IMR-90 (cell line): Measurements from ENCODE around the gene BTBD10. TPM values are rescaled to one million over a fixed set of nuclear protein-coding genes. Genes with fewer than 3 reads are reported as not detected.

Source experiments
- ATAC-seq: fragments of 200-7000 bp; cut with Tn5 transposase; 2 replicates; pipeline ENCODE4 v1.9.1; 2020; ENCODE audit warnings: low read depth, mild to moderate bottlenecking, moderate library complexity
- BruUV-seq: library from RNA; stranded (reverse); fragments of 400-500 nt; replicated peaks from 2 replicates; lab custom pipeline; 2021; lab: Mats Ljungman, UMichigan
- CTCF ChIA-PET: fragments of 300-600 bp; formaldehyde crosslinking; extraction: SDS; loops from one replicate; lab custom pipeline; 2021; ENCODE audit warnings: antibody characterized with exemption; lab: Yijun Ruan, JAX
- POLR2A ChIA-PET: fragments of 300-600 bp; sonication (Branson Sonifier 250); formaldehyde crosslinking; loops from one replicate; lab custom pipeline; 2022; ENCODE audit warnings: antibody characterized with exemption; ENCODE audit not compliant: unreplicated experiment; lab: Charles Lee
- DNase-seq: peaks from one replicate; pipeline ENCODE4 v3.0.0; 2013
- H2AFZ ChIP-seq: replicated peaks from 2 replicates; pipeline ENCODE3; 2013; ENCODE audit warnings: low read length, mild to moderate bottlenecking; ENCODE audit not compliant: poor library complexity
- H2AK5ac ChIP-seq: 2 replicates; pipeline ENCODE4 v1.6.1; 2013; ENCODE audit warnings: low read depth, low read length, inconsistent platforms
- H2AK9ac ChIP-seq: replicated peaks from 2 replicates; pipeline ENCODE3; 2013; ENCODE audit warnings: mild to moderate bottlenecking, low read depth, low read length, moderate library complexity; ENCODE audit not compliant: poor library complexity
- H2BK120ac ChIP-seq: 2 replicates; pipeline ENCODE4 v1.6.1; 2013; ENCODE audit warnings: low read depth, low read length, inconsistent platforms
- H2BK15ac ChIP-seq: 3 replicates; pipeline ENCODE4 v1.6.1; 2013; ENCODE audit warnings: low read depth, low read length, inconsistent platforms
- H2BK20ac ChIP-seq: 2 replicates; pipeline ENCODE4 v1.6.1; 2013; ENCODE audit warnings: low read depth, mild to moderate bottlenecking, inconsistent platforms, low read length, moderate library complexity
- H2BK5ac ChIP-seq: 2 replicates; pipeline ENCODE4 v1.6.1; 2013; ENCODE audit warnings: mild to moderate bottlenecking, low read depth, low read length, inconsistent platforms; ENCODE audit not compliant: poor library complexity, severe bottlenecking
- H3K14ac ChIP-seq: replicated peaks from 2 replicates; pipeline ENCODE4 v1.6.1; 2013; ENCODE audit warnings: low read depth, low read length, inconsistent platforms
- H3K18ac ChIP-seq: 2 replicates; pipeline ENCODE4 v1.6.1; 2013; ENCODE audit warnings: low read depth, low read length, control low read depth
- H3K23ac ChIP-seq: 2 replicates; pipeline ENCODE4 v1.6.1; 2013; ENCODE audit warnings: low read depth, low read length, inconsistent platforms
- H3K27ac ChIP-seq: 2 replicates; pipeline ENCODE4 v1.5.1; 2013; ENCODE audit warnings: mild to moderate bottlenecking, control low read depth, low read length; ENCODE audit not compliant: insufficient read depth
- H3K27me3 ChIP-seq: 2 replicates; pipeline ENCODE4 v1.6.1; 2013; ENCODE audit warnings: low read length; ENCODE audit not compliant: control insufficient read depth, insufficient read depth
- H3K36me3 ChIP-seq: 2 replicates; pipeline ENCODE4 v1.6.1; 2013; ENCODE audit warnings: low read length, mixed read lengths; ENCODE audit not compliant: control insufficient read depth, insufficient read depth
- H3K4ac ChIP-seq: 2 replicates; pipeline ENCODE4 v1.6.1; 2013; ENCODE audit warnings: low read depth, low read length, inconsistent platforms
- H3K4me1 ChIP-seq: 2 replicates; pipeline ENCODE4 v1.6.1; 2013; ENCODE audit warnings: low read length, mixed read lengths; ENCODE audit not compliant: control insufficient read depth, insufficient read depth
- H3K4me2 ChIP-seq: 2 replicates; pipeline ENCODE4 v1.6.1; 2013; ENCODE audit warnings: low read depth, mild to moderate bottlenecking, control low read depth, low read length, moderate library complexity
- H3K4me3 ChIP-seq: 2 replicates; pipeline ENCODE4 v1.5.1; 2013; ENCODE audit warnings: low read depth, mild to moderate bottlenecking, control low read depth, low read length, moderate library complexity; ENCODE audit not compliant: insufficient read depth
- H3K56ac ChIP-seq: 2 replicates; pipeline ENCODE4 v1.6.1; 2013; ENCODE audit warnings: low read length, inconsistent platforms; ENCODE audit not compliant: insufficient read depth; ENCODE audit errors: extremely low read depth
- H3K79me1 ChIP-seq, 2 experiments: 2 replicates each; pipeline ENCODE4 v1.6.1; 2013; ENCODE audit warnings: low read length in 2 of 2, inconsistent platforms in 1 of 2, low read depth in 1 of 2
- H3K9ac ChIP-seq: 2 replicates; pipeline ENCODE4 v1.6.1; 2013; ENCODE audit warnings: low read depth, low read length, control low read depth
- H3K9me1 ChIP-seq: 2 replicates; pipeline ENCODE4 v1.6.1; 2013; ENCODE audit warnings: low read length, inconsistent platforms; ENCODE audit not compliant: insufficient read depth
- H3K9me3 ChIP-seq: 2 replicates; pipeline ENCODE4 v1.6.1; 2013; ENCODE audit warnings: low read length; ENCODE audit not compliant: control insufficient read depth, insufficient read depth
- H4K20me1 ChIP-seq: 2 replicates; pipeline ENCODE4 v1.6.1; 2013; ENCODE audit warnings: low read length, inconsistent platforms; ENCODE audit not compliant: insufficient read depth
- H4K5ac ChIP-seq: 2 replicates; pipeline ENCODE4 v1.6.1; 2013; ENCODE audit warnings: mild to moderate bottlenecking, low read depth, low read length, control low read depth
- H4K8ac ChIP-seq, 2 experiments: 2 replicates each; pipeline ENCODE4 v1.6.1; 2013; ENCODE audit warnings: low read depth in 2 of 2, low read length in 2 of 2, control low read depth in 1 of 2, inconsistent platforms in 1 of 2
- H4K91ac ChIP-seq: 2 replicates; pipeline ENCODE4 v1.6.1; 2013; ENCODE audit warnings: low read depth, low read length, inconsistent platforms; ENCODE audit not compliant: insufficient read depth
- BHLHE40 ChIP-seq: fragments of 150-350 bp; IDR thresholded peaks from 2 replicates; pipeline ENCODE4 v1.6.1; 2016; ENCODE audit warnings: mild to moderate bottlenecking, low read depth, low read length
- CEBPB ChIP-seq: IDR thresholded peaks from 2 replicates; pipeline ENCODE4 v1.6.1; 2012; ENCODE audit warnings: low read depth, low read length, improper control_type of control experiment
- CHD1 ChIP-seq: IDR thresholded peaks from 2 replicates; pipeline ENCODE4 v1.6.1; 2012; ENCODE audit warnings: low read depth, low read length, improper control_type of control experiment
- ELK1 ChIP-seq: fragments of 150-350 bp; IDR thresholded peaks from 2 replicates; pipeline ENCODE4 v1.6.1; 2016; ENCODE audit warnings: low read depth, mild to moderate bottlenecking, low read length, moderate library complexity, borderline replicate concordance
- MAFK ChIP-seq: IDR thresholded peaks from 2 replicates; pipeline ENCODE4 v1.6.1; 2012; ENCODE audit warnings: low read depth, low read length, improper control_type of control experiment
- MAZ ChIP-seq: IDR thresholded peaks from 2 replicates; pipeline ENCODE4 v1.6.1; 2012; ENCODE audit warnings: low read depth, mild to moderate bottlenecking, low read length, improper control_type of control experiment, moderate library complexity, borderline replicate concordance
- MXI1 ChIP-seq: IDR thresholded peaks from 2 replicates; pipeline ENCODE4 v1.6.1; 2012; ENCODE audit warnings: low read depth, mild to moderate bottlenecking, low read length, moderate library complexity, borderline replicate concordance
- NFE2L2 ChIP-seq: fragments of 150-350 bp; IDR thresholded peaks from 2 replicates; pipeline ENCODE4 v1.6.1; 2016; ENCODE audit warnings: low read depth, mild to moderate bottlenecking, low read length
- POLR2A ChIP-seq: IDR thresholded peaks from 2 replicates; pipeline ENCODE4 v1.6.1; 2012; ENCODE audit warnings: mild to moderate bottlenecking, low read depth, low read length
- RCOR1 ChIP-seq: IDR thresholded peaks from 2 replicates; pipeline ENCODE4 v1.6.1; 2012; ENCODE audit warnings: mild to moderate bottlenecking, low read length, improper control_type of control experiment; ENCODE audit not compliant: insufficient replicate concordance
- RFX5 ChIP-seq: IDR thresholded peaks from 2 replicates; pipeline ENCODE4 v1.8.0; 2012; ENCODE audit warnings: low read depth, mild to moderate bottlenecking, low read length, moderate library complexity
- WGBS, 2 experiments: methylation state at CpG; one replicate each; pipeline versions ENCODE4 v1.1.5 to v1.1.7; 2013; ENCODE audit warnings: missing lambda C conversion rate in 2 of 2; ENCODE audit not compliant: insufficient read length in 1 of 2; ENCODE audit errors: extremely low coverage in 2 of 2; 5-methylcytosine and 5-hydroxymethylcytosine counted together
- dilution Hi-C: fragments of 300-500 bp; cut with HindIII; formaldehyde crosslinking; loops from one replicate; pipeline ENCODE4 v1.14.3; 2018; ENCODE audit warnings: low sequenced_read_pairs; ENCODE audit not compliant: unreplicated experiment
- in situ Hi-C: fragments of 300-500 bp; cut with MboI; formaldehyde crosslinking; loops from 3 replicates; pipeline ENCODE4 v1.14.3; 2019; ENCODE audit warnings: low sequenced_read_pairs, inconsistent platforms, mixed read lengths
- intact Hi-C: fragments of 100-400 bp; cut with micrococcal nuclease; formaldehyde crosslinking; loops from 2 replicates; pipeline ENCODE4 v1.10.0; 2022
- polyA plus RNA-seq, 3 experiments: library from polyadenylated mRNA; depleted of rRNA; stranded (reverse); fragments of >200 nt; gene quantifications; 2 replicates each; pipeline ENCODE4 v1.2.3, GENCODE V29; 2012; ENCODE audit warnings: low replicate concordance in 1 of 3
- total RNA-seq: library from RNA; depleted of rRNA; stranded (reverse); fragments of >200 nt; gene quantifications from 2 replicates; pipeline ENCODE4 v1.2.3, GENCODE V29; 2012

BTBD10 gene
- total and polyA plus RNA-seq, 2 of the 4 experiments (the other 2 are of a cell fraction): 32.5 to 59.9 TPM

- H3K36me3 ChIP-seq: no peaks in the 10 kb centered on the region
- peak overlapping the region; percentile 15; the same call in 1 of the 2 replicates for H3K4ac ChIP-seq
- ChIA-PET CTCF (interaction anchor here (0.6 to 1.4 kb wide), 7 partner anchors 9 to 1468 kb away, joined by 3 to 6 read pairs (median 3); no protein-coding TSS in a partner anchor), POLR2A (no interaction called here)
- no peak overlapping the region for H3K27ac ChIP-seq
- H3K9ac ChIP-seq: no peak overlapping the region
- no peak overlapping the region for H3K14ac ChIP-seq
- dilution Hi-C loops: no loop called here
- H2BK5ac ChIP-seq: no peak overlapping the region
- no peak overlapping the region for H2AK5ac ChIP-seq
- H4K5ac ChIP-seq: no peak overlapping the region
- H4K91ac ChIP-seq: no peak overlapping the region
- BruUV-seq: no TSS peak
- H3K18ac ChIP-seq: no peak overlapping the region
- no peaks in the 10 kb centered on the region; the same call in 1 of the 2 replicates for H4K20me1 ChIP-seq
- no peak overlapping the region for H3K56ac ChIP-seq
- H3K9me1 ChIP-seq: peaks cover 16% of the 10 kb centered on the region
- no peak overlapping the region for H3K23ac ChIP-seq
- no peak for ATAC-seq
- intact Hi-C loops: loop anchor here (1.0 to 2.0 kb wide), 2 partner anchors 135 to 380 kb away; no protein-coding TSS in a partner anchor
- no peak for DNase-seq
- H3K4me3 ChIP-seq: no peak overlapping the region
- H3K79me1 ChIP-seq: peaks cover 12 to 59% of the 10 kb centered on the region in 2 experiments; a peak in 3 of 4 replicates
- H3K4me1 ChIP-seq: peaks cover 5% of the 10 kb centered on the region
- H3K4me2 ChIP-seq: no peak overlapping the region
- H2BK20ac ChIP-seq: no peak overlapping the region
- no peak overlapping the region for H2BK15ac ChIP-seq
- no peaks in the 10 kb centered on the region for H3K9me3 ChIP-seq
- H2AFZ ChIP-seq: no peak overlapping the region
- H2AK9ac ChIP-seq: no peak overlapping the region
- in situ Hi-C loops: loop anchor here (5.0 to 25.0 kb wide), 3 partner anchors 138 to 1033 kb away; no protein-coding TSS in a partner anchor
- WGBS, 2 experiments: no CpG with 5 or more reads among the region's 1 CpG
- no peak for TF ChIP-seq RFX5
- TF ChIP-seq NFE2L2: no peak
- TF ChIP-seq CHD1: no peak
- no peak for TF ChIP-seq MXI1
- TF ChIP-seq BHLHE40: no peak
- no peak for TF ChIP-seq POLR2A
- TF ChIP-seq ELK1: no peak
- TF ChIP-seq MAFK: no peak
- TF ChIP-seq CEBPB: no peak
- TF ChIP-seq RCOR1: no peak
- TF ChIP-seq MAZ: no peak
- H4K8ac ChIP-seq: no peak overlapping the region
- H2BK120ac ChIP-seq: no peak overlapping the region
- H3K27me3 ChIP-seq: no peaks in the 10 kb centered on the region
Measured at GRCh38 chr11:13344818-13345217, 118.2 kb downstream of the BTBD10 start.
